ENCODE measurements around the gene NHEJ1. TPM values are rescaled to one million over a fixed set of nuclear protein-coding genes. Genes with fewer than 3 reads are reported as not detected.

NHEJ1 gene
- total and polyA plus RNA-seq, 3 experiments from 2014 or later: 22.4 to 26.3 (median 24.5) TPM

DNA sequence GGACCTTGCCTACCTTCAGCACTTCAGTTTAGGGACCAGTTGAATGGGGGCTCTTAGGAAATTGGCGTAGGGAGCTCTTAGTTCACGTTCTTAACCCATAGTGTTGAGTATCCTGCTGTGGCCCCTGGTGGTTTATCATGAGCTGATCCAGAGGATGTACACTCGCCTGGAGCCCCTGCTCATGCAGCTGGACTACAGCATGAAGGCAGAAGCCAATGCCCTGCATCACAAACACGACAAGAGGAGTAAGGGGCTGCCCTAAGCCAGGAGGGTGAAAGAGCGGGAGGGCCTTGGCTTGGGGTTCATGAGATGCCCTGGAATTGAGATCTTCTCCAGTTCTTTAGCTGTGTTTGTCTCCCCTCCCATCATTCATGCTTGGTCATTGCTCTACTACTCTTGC lies 20.3 kb upstream of the NHEJ1 start:
- DNase-seq: no peak
- ChIA-PET CTCF (interaction anchor here (1.0 to 4.0 kb wide), 8 partner anchors 10 to 118 kb away, joined by 3 to 17 read pairs (median 7); partner anchors contain the start of genes GLB1L and STK16), POLR2A (interaction anchor here (2.1 to 3.1 kb wide), 2 partner anchors 25 to 74 kb away, joined by 5 to 16 read pairs; partner anchors contain the start of genes TUBA4A and ZFAND2B)
- Histone ChIP-seq H3K4me3 (ENCODE audit: low read length) (no peak overlapping the region), H3K4me1 (ENCODE audit: insufficient read depth, low read length) (peaks cover 35% of the 10 kb centered on the region), H3K27me3 (ENCODE audit: insufficient read depth, low read length, poor library complexity, severe bottlenecking) (no peaks in the 10 kb centered on the region), H3K36me3 (ENCODE audit: insufficient read depth, low read length) (peaks cover 42% of the 10 kb centered on the region), H3K9me3 (ENCODE audit: low read length) (no peaks in the 10 kb centered on the region), H3K27ac (ENCODE audit: low read depth, low read length) (no peak overlapping the region)
- Mint-ChIP-seq H3K9me3 (no peaks in the 10 kb centered on the region), H3K4me3 (peak overlapping the region in 3 of 7 donors; percentile 9 to 98 (median 29)), H3K4me1 (peaks cover 41 to 59% (median 57%) of the 10 kb centered on the region in 3 donors), H3K36me3 (peaks cover 0 to 80% (median 3%) of the 10 kb centered on the region in 3 donors), H3K27ac (peak overlapping the region in 6 of 8 donors; percentile 34 to 100 (median 66)), H3K27me3 (no peaks in the 10 kb centered on the region)

- no peak overlapping the region for H3K27ac ChIP-seq (ENCODE audit: low read depth, low read length)
- peaks cover 46% of the 10 kb centered on the region for H3K4me1 ChIP-seq (ENCODE audit: insufficient read depth, low read length)
- peak overlapping the region; percentile 86 to 100 (median 97) for H3K27ac Mint-ChIP-seq
- H3K4me3 Mint-ChIP-seq: peak overlapping the region; percentile 87 to 98 (median 96)
- H3K9me3 Mint-ChIP-seq: no peaks in the 10 kb centered on the region
- H3K9me3 ChIP-seq (ENCODE audit: low read length): no peaks in the 10 kb centered on the region
- no peaks in the 10 kb centered on the region for H3K27me3 ChIP-seq (ENCODE audit: insufficient read depth, low read length, poor library complexity, severe bottlenecking)
- ChIA-PET POLR2A (interaction anchor here (1.0 to 3.1 kb wide), 4 partner anchors 21 to 75 kb away, joined by 3 to 16 read pairs (median 4); partner anchors contain the start of genes TUBA4A and ZFAND2B), CTCF (interaction anchor here (0.7 to 4.0 kb wide), 10 partner anchors 8 to 119 kb away, joined by 3 to 17 read pairs (median 6); partner anchors contain the start of genes GLB1L, STK16 and ZFAND2B)
- H3K4me3 ChIP-seq (ENCODE audit: low read length): no peak overlapping the region
- peaks cover 42% of the 10 kb centered on the region for H3K36me3 ChIP-seq (ENCODE audit: insufficient read depth, low read length)
- H3K36me3 Mint-ChIP-seq: peaks cover 0 to 78% (median 3%) of the 10 kb centered on the region in 3 donors
- H3K27me3 Mint-ChIP-seq: no peaks in the 10 kb centered on the region
- DNase-seq: no peak
- H3K4me1 Mint-ChIP-seq: peaks cover 50 to 70% (median 65%) of the 10 kb centered on the region in 3 donors
Measured at GRCh38 chr2:219179601-219180465, 19.2 kb upstream of the NHEJ1 start.

GRCh38 chr2:219178377-219179175 lies 18.0 kb upstream of the NHEJ1 start:
- Histone ChIP-seq H3K4me1 (ENCODE audit: insufficient read depth, low read length) (peaks cover 54% of the 10 kb centered on the region), H3K4me3 (ENCODE audit: low read length) (peak overlapping the region; percentile 64), H3K27me3 (ENCODE audit: insufficient read depth, low read length, poor library complexity, severe bottlenecking) (no peaks in the 10 kb centered on the region), H3K9me3 (ENCODE audit: low read length) (no peaks in the 10 kb centered on the region), H3K27ac (ENCODE audit: low read depth, low read length) (peak overlapping the region; percentile 85), H3K36me3 (ENCODE audit: insufficient read depth, low read length) (peaks cover 46% of the 10 kb centered on the region)
- Mint-ChIP-seq H3K27ac (peak overlapping the region; percentile 79 to 100 (median 96)), H3K4me1 (peaks cover 58 to 77% (median 73%) of the 10 kb centered on the region in 3 donors), H3K4me3 (peak overlapping the region; percentile 87 to 98 (median 96)), H3K36me3 (peaks cover 0 to 80% (median 7%) of the 10 kb centered on the region in 3 donors), H3K9me3 (no peaks in the 10 kb centered on the region), H3K27me3 (no peaks in the 10 kb centered on the region)
- ChIA-PET CTCF (interaction anchor here (0.7 to 3.2 kb wide), 4 partner anchors 7 to 66 kb away, joined by 3 to 11 read pairs (median 6); partner anchors contain the start of gene ZFAND2B), POLR2A (interaction anchor here (1.0 to 3.1 kb wide), 3 partner anchors 28 to 101 kb away, joined by 3 to 16 read pairs (median 4); partner anchors contain the start of genes DNAJB2 and ZFAND2B)
- peak in 3 of 5 donors; percentile 40 to 51 (median 47) for DNase-seq

DNA sequence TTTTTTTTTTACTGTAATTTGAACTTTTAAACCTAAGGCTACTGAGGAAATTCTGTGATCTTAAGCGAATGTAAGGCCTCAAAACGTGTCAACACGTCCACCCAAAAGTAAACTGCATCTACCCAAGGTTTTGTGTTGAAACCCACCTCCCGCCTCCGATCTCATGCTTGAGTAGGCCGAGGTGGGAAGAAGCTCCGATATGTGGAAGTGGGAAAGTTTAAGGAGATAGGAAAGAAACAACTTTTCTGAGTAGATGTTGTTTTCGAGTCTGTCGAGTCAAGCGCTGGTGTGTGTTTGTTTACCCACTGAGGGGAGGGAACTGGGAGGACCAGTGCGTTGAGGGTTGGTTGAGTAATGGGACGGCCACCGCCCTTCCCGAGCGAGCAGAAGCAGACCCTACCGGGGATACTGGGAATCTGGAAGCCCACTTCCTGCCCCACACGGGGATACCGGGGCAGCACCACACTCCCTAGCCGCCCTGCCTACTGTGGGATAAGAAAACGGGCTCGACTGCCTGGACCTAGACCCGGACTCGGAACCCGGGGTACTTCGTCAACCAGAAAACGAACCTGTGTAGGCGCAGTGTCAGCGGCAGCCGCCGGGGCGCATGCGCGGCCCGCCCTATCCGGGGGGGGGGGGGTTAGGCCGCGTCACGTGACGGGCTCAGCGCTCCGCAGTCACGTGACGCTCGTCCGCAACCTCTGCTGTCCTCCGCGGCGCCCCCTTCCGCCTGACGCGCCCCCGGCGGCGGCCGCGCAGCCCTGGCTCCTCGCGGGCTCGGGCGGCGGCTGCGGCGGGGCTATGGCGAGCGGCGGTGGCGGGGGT lies 17.1 kb upstream of the NHEJ1 start, which contains the start of gene RETREG2:
Gene RETREG2, plus strand, starts transcription at position 724 of the 825 bp plus-strand sequence. Its CDS starts 78 bp downstream, at position 802.
- H3K4me3 Mint-ChIP-seq: peak within 1 kb of the TSS; percentile 94 to 98 (median 96)
- no peaks in the 10 kb centered on the region for H3K9me3 ChIP-seq (ENCODE audit: low read length)
- H3K27ac ChIP-seq (ENCODE audit: low read depth, low read length): peak within 1 kb of the TSS; percentile 85
- no peaks in the 10 kb centered on the region for H3K9me3 Mint-ChIP-seq
- H3K36me3 Mint-ChIP-seq: peaks cover 0 to 79% (median 7%) of the 10 kb centered on the region in 3 donors
- ChIA-PET CTCF (interaction anchor here (0.7 to 3.1 kb wide), 6 partner anchors 19 to 117 kb away, joined by 3 to 22 read pairs (median 6); partner anchors contain the start of genes DNAJB2, NHEJ1 and ZFAND2B), POLR2A (interaction anchor here (0.6 to 4.6 kb wide), 12 partner anchors 9 to 948 kb away, joined by 3 to 88 read pairs (median 4); partner anchors contain the start of genes ANKZF1, ATG9A, DNAJB2 and TUBA4A)
- H3K27me3 ChIP-seq (ENCODE audit: insufficient read depth, low read length, poor library complexity, severe bottlenecking): no peaks in the 10 kb centered on the region
- H3K4me1 Mint-ChIP-seq: peaks cover 55 to 79% (median 75%) of the 10 kb centered on the region in 3 donors
- peaks cover 42% of the 10 kb centered on the region for H3K36me3 ChIP-seq (ENCODE audit: insufficient read depth, low read length)
- DNase-seq: peak; percentile 73 to 90 (median 85)
- H3K27ac Mint-ChIP-seq: peak within 1 kb of the TSS; percentile 95 to 100 (median 99)
- H3K4me1 ChIP-seq (ENCODE audit: insufficient read depth, low read length): peaks cover 54% of the 10 kb centered on the region
- H3K27me3 Mint-ChIP-seq: no peaks in the 10 kb centered on the region
- peak within 1 kb of the TSS; percentile 64 for H3K4me3 ChIP-seq (ENCODE audit: low read length)

GRCh38 chr2:219176818-219177551 lies 16.4 kb upstream of the NHEJ1 start, which contains the start of gene CNPPD1:
TSS of gene CNPPD1 (minus strand) at chr2:219176925. CDS start at chr2:219176828, 97 bp downstream.
- peak; percentile 84 to 93 (median 88) for DNase-seq
- peaks cover 35% of the 10 kb centered on the region for H3K36me3 ChIP-seq (ENCODE audit: insufficient read depth, low read length)
- peaks cover 50% of the 10 kb centered on the region for H3K4me1 ChIP-seq (ENCODE audit: insufficient read depth, low read length)
- H3K27me3 ChIP-seq (ENCODE audit: insufficient read depth, low read length, poor library complexity, severe bottlenecking): no peaks in the 10 kb centered on the region
- Mint-ChIP-seq H3K27me3 (peaks cover 0 to 2% of the 10 kb centered on the region in 2 donors), H3K4me1 (peaks cover 57 to 81% (median 75%) of the 10 kb centered on the region in 3 donors), H3K27ac (peak within 1 kb of the TSS; percentile 96 to 100 (median 99)), H3K36me3 (peaks cover 0 to 80% (median 7%) of the 10 kb centered on the region in 3 donors), H3K9me3 (no peaks in the 10 kb centered on the region), H3K4me3 (peak within 1 kb of the TSS; percentile 93 to 98 (median 94))
- H3K27ac ChIP-seq (ENCODE audit: low read depth, low read length): peak within 1 kb of the TSS; percentile 85
- H3K4me3 ChIP-seq (ENCODE audit: low read length): peak within 1 kb of the TSS; percentile 64
- ChIA-PET CTCF (interaction anchor here (0.7 to 8.6 kb wide), 15 partner anchors 8 to 121 kb away, joined by 3 to 110 read pairs (median 5); partner anchors contain the start of genes DNAJB2, NHEJ1 and ZFAND2B), POLR2A (interaction anchor here (0.5 to 4.6 kb wide), 27 partner anchors 9 to 947 kb away, joined by 3 to 88 read pairs (median 7); partner anchors contain the start of genes ANKZF1, ATG9A, DNAJB2 and DNPEP)
- H3K9me3 ChIP-seq (ENCODE audit: low read length): no peaks in the 10 kb centered on the region

All from CD8-positive, alpha-beta memory T cell (primary cell).